Naive B cell (primary cell): ENCODE results near the gene CHIC2. TPM values are rescaled to one million over a fixed set of nuclear protein-coding genes. Genes with fewer than 3 reads are reported as not detected.
"Not testable (repeated sequence)": the region's sequence is repeated elsewhere in the genome, so short reads cannot be mapped to it uniquely, and the experiment has no call there.

Source experiments
- ATAC-seq, 2 donors: fragments of 150-1000 bp; cut with Tn5 transposase; 2 replicates each; pipeline ENCODE4 v1.10.0; 2021; ENCODE audit warnings: low read depth in 2 of 2, mild to moderate bottlenecking in 2 of 2, moderate library complexity in 2 of 2
- DNase-seq: peaks from one replicate; pipeline ENCODE4 v3.0.0; 2022
- H3K27ac Mint-ChIP-seq, 6 donors: one replicate each; pipeline ENCODE4 v1.8.0; 2020 to 2022; ENCODE audit warnings: mild to moderate bottlenecking in 6 of 6, mixed read lengths in 6 of 6, moderate library complexity in 5 of 6, inconsistent platforms in 2 of 6
- H3K27me3 Mint-ChIP-seq, 3 donors: one replicate each; pipeline ENCODE4 v1.8.0; 2021 to 2022; ENCODE audit warnings: mixed read lengths in 3 of 3, mild to moderate bottlenecking in 1 of 3
- H3K36me3 Mint-ChIP-seq, 2 donors: one replicate each; pipeline ENCODE4 v1.8.0; 2020 to 2022; ENCODE audit warnings: mixed read lengths in 2 of 2, inconsistent platforms in 1 of 2, mild to moderate bottlenecking in 1 of 2
- H3K4me1 Mint-ChIP-seq, 3 donors: one replicate each; pipeline ENCODE4 v1.8.0; 2020 to 2022; ENCODE audit warnings: mixed read lengths in 3 of 3, inconsistent platforms in 1 of 3, mild to moderate bottlenecking in 1 of 3, moderate library complexity in 1 of 3
- H3K4me3 Mint-ChIP-seq, 8 donors: one replicate each; pipeline ENCODE4 v1.8.0; 2020 to 2022; ENCODE audit warnings: mild to moderate bottlenecking in 8 of 8, mixed read lengths in 8 of 8, moderate library complexity in 8 of 8, inconsistent platforms in 2 of 8
- H3K9me3 Mint-ChIP-seq, 7 donors: one replicate each; pipeline ENCODE4 v1.8.0; 2020 to 2022; ENCODE audit warnings: mixed read lengths in 7 of 7, mild to moderate bottlenecking in 5 of 7, inconsistent platforms in 2 of 7, moderate library complexity in 1 of 7
- polyA plus RNA-seq, 6 donors: library from polyadenylated mRNA; unstranded; fragments of 300-500 nt; fragmentation: Illumina TruSeq; gene quantifications; one replicate each; pipeline ENCODE4 v1.2.3, GENCODE V29; 2021; ENCODE audit warnings: low read depth in 6 of 6

The CHIC2 gene
- polyA plus RNA-seq: 10 to 100 TPM; 56.6 to 81.9 (median 63.5) TPM

DNA sequence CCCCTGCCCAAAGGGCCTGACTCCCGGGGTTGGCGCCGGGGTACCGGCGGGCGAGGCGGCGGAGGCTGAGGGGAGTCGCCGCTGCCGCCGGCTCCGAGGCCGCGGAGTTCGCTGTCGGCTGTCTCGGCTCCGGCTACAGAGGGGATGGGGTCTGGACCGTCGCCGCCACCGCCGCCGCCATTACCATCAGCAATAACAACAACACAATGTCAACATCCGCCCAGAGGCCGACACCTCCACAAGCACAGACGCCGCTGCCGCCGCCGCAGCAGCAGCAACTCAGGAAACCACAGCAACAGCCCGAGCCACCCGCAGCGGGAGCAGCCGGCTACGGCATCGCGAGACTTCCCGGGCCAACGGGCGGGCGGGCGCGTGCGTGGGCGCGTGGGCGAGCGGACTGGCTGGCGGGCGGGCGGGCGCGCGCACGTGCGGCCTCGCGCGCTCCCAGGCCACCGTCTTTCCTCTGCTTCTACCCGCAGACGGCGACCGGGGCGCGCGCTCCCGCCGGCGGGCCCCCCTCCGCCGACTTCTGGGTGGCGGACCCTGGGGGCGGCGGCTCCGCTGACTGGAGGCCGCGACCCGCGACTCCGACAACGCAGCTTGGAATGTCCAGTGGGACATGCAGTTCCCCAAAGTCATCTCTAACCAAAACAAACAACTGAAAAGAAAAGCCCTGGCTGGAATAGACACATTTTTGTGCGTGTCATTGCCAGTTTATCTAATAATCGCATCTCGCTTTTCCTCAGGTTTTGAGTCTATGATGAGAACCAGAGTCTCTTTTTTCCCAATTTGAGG lies at the start of gene CHIC2:
Gene CHIC2, minus strand, starts transcription at position 289 of the 795 bp plus-strand sequence. CDS start 305 bp downstream, outside the sequence.
- ATAC-seq (peak; percentile 91), DNase-seq (peak; percentile 97)
- peak within 1 kb of the TSS; percentile 96 to 99 (median 98) for H3K27ac Mint-ChIP-seq
- H3K27me3 Mint-ChIP-seq: peaks cover 0 to 10% (median 5%) of the 10 kb centered on the region in 3 donors
- peaks cover 0 to 1% (median 0%) of the 10 kb centered on the region in 7 donors for H3K9me3 Mint-ChIP-seq
- peaks cover 0 to 7% of the 10 kb centered on the region in 2 donors for H3K36me3 Mint-ChIP-seq
- peak within 1 kb of the TSS; percentile 88 to 98 (median 94) for H3K4me3 Mint-ChIP-seq
- peaks cover 36 to 47% (median 40%) of the 10 kb centered on the region in 3 donors for H3K4me1 Mint-ChIP-seq

DNA sequence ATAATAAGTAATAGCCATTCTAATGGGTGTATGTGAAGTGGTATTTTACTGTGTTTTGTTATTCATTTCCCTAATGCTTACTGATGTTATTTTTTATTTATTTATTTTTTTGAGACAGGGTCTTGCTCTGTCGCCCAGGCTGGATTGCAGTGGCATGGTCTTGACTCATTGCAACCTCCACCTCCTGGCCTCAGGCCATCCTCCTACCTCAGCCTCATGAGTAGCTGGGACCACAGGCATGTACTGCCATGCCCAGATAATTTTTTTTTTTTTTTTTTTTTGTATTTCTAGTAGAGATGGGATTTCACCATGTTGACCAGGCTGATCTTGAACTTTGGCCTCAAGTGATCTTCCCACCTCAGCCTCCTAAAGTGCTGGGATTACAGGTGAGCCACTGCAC lies 48.8 kb upstream of the CHIC2 start:
- not testable (repeated sequence) for DNase-seq, H3K27ac Mint-ChIP-seq, ATAC-seq, H3K4me3 Mint-ChIP-seq, H3K36me3 Mint-ChIP-seq, H3K9me3 Mint-ChIP-seq
- Mint-ChIP-seq H3K27me3 (peaks cover 48 to 79% (median 75%) of the 10 kb centered on the region in 3 donors), H3K4me1 (peaks cover 6 to 20% (median 13%) of the 10 kb centered on the region in 3 donors)

- Mint-ChIP-seq H3K9me3 (peaks cover 0 to 9% (median 4%) of the 10 kb centered on the region in 7 donors), H3K27ac (peak overlapping the region in 2 of 6 donors; percentile 37 to 68), H3K36me3 (peaks cover 0 to 5% of the 10 kb centered on the region in 2 donors), H3K27me3 (peaks cover 60 to 85% (median 80%) of the 10 kb centered on the region in 3 donors), H3K4me1 (peaks cover 9 to 30% (median 16%) of the 10 kb centered on the region in 3 donors), H3K4me3 (peak overlapping the region in 2 of 8 donors; percentile 10 to 26)
- DNase-seq (no peak), ATAC-seq (no peak)
Observed at GRCh38 chr4:54110019-54110416, 45.6 kb upstream of the CHIC2 start.

DNA sequence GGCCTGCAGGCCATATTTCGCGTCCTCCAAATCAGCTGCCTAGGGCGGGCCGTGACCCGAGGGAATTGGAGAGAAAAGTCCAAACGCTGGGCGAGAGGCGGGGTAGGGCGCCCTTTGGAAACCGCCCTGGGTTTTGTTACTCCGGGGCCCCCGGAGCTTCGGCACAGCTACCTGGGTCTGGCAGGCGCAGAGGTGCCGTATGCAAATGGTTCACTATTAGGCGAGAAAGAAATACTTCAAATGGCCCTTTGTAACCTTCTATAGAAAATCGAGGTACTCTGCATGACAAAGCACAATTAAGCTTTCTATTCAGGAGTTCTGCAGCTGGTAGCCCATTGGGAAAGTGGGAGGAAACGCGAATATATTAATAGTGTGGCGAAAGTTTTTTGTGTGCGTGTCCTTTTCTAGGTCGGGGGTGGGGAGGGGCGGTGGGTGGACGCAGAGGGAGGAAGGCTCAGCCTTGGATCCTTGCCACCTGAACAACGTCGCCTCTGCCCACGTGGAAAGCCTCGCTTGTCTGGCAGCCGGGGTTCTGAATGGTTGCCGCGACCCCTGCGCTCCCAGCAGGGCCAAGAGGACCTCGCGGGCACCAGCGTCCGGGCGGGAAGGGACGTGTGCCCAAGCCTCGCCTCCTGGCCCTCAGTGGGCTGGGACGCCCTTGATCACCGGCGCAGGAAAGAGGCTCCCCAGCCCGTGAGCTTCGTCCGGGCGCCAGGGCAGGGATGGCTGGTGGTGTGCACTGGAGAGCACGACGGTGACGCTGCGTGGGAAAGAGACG lies 45.0 kb upstream of the CHIC2 start:
- Mint-ChIP-seq H3K27me3 (peaks cover 64 to 87% (median 80%) of the 10 kb centered on the region in 3 donors), H3K9me3 (peaks cover 0 to 11% (median 3%) of the 10 kb centered on the region in 7 donors), H3K4me1 (peaks cover 9 to 34% (median 16%) of the 10 kb centered on the region in 3 donors), H3K27ac (peak overlapping the region in 2 of 6 donors; percentile 11 to 77), H3K4me3 (peak overlapping the region in 2 of 8 donors; percentile 50 to 64), H3K36me3 (peaks cover 0 to 5% of the 10 kb centered on the region in 2 donors)
- DNase-seq (no peak), ATAC-seq (no peak)

- H3K4me1 Mint-ChIP-seq: peaks cover 10 to 43% (median 27%) of the 10 kb centered on the region in 3 donors
- H3K27me3 Mint-ChIP-seq: peaks cover 67 to 86% (median 86%) of the 10 kb centered on the region in 3 donors
- ATAC-seq (no peak), DNase-seq (no peak)
- peaks cover 0 to 12% (median 2%) of the 10 kb centered on the region in 7 donors for H3K9me3 Mint-ChIP-seq
- peak overlapping the region; percentile 31 to 87 (median 69) for H3K4me3 Mint-ChIP-seq
- peak overlapping the region in 2 of 6 donors; percentile 59 to 70 for H3K27ac Mint-ChIP-seq
- H3K36me3 Mint-ChIP-seq: peaks cover 0 to 5% of the 10 kb centered on the region in 2 donors
Observed at GRCh38 chr4:54107951-54108748, 43.7 kb upstream of the CHIC2 start.

GRCh38 chr4:54104907-54105306 lies 40.5 kb upstream of the CHIC2 start:
- ATAC-seq: no peak
- Mint-ChIP-seq H3K27ac (peak overlapping the region in 2 of 6 donors; percentile 66 to 75), H3K36me3 (peaks cover 0 to 10% of the 10 kb centered on the region in 2 donors), H3K27me3 (peaks cover 67 to 87% (median 81%) of the 10 kb centered on the region in 3 donors), H3K9me3 (peaks cover 0 to 24% (median 7%) of the 10 kb centered on the region in 7 donors), H3K4me3 (no peak overlapping the region), H3K4me1 (peaks cover 26 to 60% (median 44%) of the 10 kb centered on the region in 3 donors)
- DNase-seq: no peak

- no peak for DNase-seq
- Mint-ChIP-seq H3K36me3 (peaks cover 0 to 10% of the 10 kb centered on the region in 2 donors), H3K27ac (peak overlapping the region in 3 of 6 donors; percentile 79 to 88 (median 80)), H3K4me1 (peaks cover 26 to 61% (median 45%) of the 10 kb centered on the region in 3 donors), H3K9me3 (peaks cover 0 to 32% (median 7%) of the 10 kb centered on the region in 7 donors), H3K27me3 (peaks cover 67 to 90% (median 83%) of the 10 kb centered on the region in 3 donors), H3K4me3 (peak overlapping the region in 5 of 8 donors; percentile 10 to 60 (median 27))
- no peak for ATAC-seq
Observed at GRCh38 chr4:54103190-54103574, 38.8 kb upstream of the CHIC2 start.

DNA sequence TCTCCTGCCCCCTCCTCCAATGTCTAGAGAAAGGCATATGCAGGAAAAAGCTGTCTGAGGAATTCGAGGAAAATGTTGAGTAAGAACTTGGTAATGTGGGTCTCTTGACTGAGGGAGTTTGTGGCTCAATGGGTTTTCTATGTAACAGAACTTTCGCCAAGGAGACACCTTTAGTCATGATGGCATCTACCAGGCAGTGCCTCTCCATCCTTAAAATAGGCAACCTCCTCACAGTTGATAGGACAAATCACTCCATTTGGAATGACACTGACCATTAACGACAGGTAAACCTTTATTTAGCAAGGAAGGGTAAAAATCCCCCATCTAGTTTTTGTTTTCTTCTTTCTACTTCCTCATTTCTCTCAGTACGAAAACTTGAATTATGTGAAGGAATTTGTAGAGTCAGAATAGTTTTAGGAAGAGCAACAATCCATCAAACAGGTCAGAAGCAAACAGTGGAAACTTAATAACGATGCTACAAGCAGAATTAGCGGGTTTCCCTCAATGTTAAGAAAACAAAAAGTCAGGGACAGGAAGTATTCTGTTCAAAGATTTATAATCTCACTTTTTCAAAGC lies 38.2 kb upstream of the CHIC2 start:
- ATAC-seq (no peak), DNase-seq (no peak)
- H3K9me3 Mint-ChIP-seq: peaks cover 0 to 32% (median 7%) of the 10 kb centered on the region in 7 donors
- peaks cover 0 to 10% of the 10 kb centered on the region in 2 donors for H3K36me3 Mint-ChIP-seq
- H3K4me1 Mint-ChIP-seq: peaks cover 22 to 60% (median 42%) of the 10 kb centered on the region in 3 donors
- H3K27me3 Mint-ChIP-seq: peaks cover 68 to 90% (median 83%) of the 10 kb centered on the region in 3 donors
- peak overlapping the region in 3 of 6 donors; percentile 23 to 88 (median 79) for H3K27ac Mint-ChIP-seq
- peak overlapping the region in 5 of 8 donors; percentile 15 to 63 (median 39) for H3K4me3 Mint-ChIP-seq

DNA sequence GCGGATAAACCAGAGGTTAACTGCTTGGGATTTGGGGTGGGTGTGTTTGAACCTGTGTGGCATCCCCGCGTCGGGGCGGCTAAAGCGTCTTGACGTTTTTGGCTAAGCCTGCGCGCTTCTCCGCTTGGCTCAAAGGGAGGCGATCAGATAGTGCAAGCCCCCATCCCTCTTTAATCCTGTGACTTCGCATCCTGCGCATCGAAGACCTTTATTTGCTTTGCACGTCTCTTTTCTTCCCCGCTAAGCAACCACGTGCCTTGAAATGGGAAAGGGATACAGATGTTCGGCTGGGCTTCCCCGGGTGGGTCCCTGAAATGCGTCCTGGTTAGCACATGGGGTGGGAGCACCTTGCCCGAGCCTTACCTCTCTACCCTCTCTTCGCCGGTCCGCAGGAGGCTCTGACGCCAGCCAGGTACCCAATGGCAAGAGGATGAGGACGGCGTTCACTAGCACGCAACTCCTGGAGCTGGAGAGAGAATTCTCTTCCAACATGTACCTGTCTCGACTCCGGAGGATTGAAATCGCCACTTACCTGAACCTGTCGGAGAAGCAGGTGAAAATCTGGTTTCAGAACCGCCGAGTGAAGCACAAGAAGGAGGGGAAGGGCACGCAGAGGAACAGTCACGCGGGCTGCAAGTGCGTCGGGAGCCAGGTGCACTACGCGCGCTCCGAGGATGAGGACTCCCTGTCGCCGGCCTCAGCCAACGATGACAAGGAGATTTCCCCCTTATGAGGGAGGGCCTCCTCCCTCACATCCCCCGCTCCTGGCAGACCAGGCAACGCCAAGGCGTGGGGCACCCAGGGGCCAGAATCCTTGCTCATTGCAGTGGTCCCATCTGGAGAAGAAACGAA lies 37.0 kb upstream of the CHIC2 start:
- Mint-ChIP-seq H3K27ac (peak overlapping the region in 2 of 6 donors; percentile 51 to 91), H3K4me1 (peaks cover 22 to 57% (median 42%) of the 10 kb centered on the region in 3 donors)
- no peak for ATAC-seq

GRCh38 chr4:54100595-54101189 lies 36.3 kb upstream of the CHIC2 start:
- Mint-ChIP-seq H3K4me3 (peak overlapping the region; percentile 61 to 87 (median 82)), H3K27me3 (peaks cover 73 to 93% (median 85%) of the 10 kb centered on the region in 3 donors), H3K9me3 (peaks cover 0 to 28% (median 8%) of the 10 kb centered on the region in 7 donors), H3K4me1 (peaks cover 22 to 57% (median 43%) of the 10 kb centered on the region in 3 donors), H3K36me3 (peaks cover 0 to 6% of the 10 kb centered on the region in 2 donors), H3K27ac (peak overlapping the region in 2 of 6 donors; percentile 24 to 51)
- ATAC-seq (peak; percentile 47 to 52), DNase-seq (no peak)

More for the DNA sequence above, 37.0 kb upstream of the CHIC2 start:
- Mint-ChIP-seq H3K27me3 (peaks cover 70 to 90% (median 83%) of the 10 kb centered on the region in 3 donors), H3K36me3 (peaks cover 0 to 6% of the 10 kb centered on the region in 2 donors), H3K9me3 (peaks cover 0 to 28% (median 7%) of the 10 kb centered on the region in 7 donors), H3K4me3 (peak overlapping the region; percentile 61 to 87 (median 82))
- no peak for DNase-seq
